GM19468 (cell line): ENCODE data around the gene IFI35.
"Not testable (repeated sequence)": the region's sequence is repeated elsewhere in the genome, so short reads cannot be mapped to it uniquely, and the experiment has no call there.

Experiments
- ATAC-seq: cut with Tn5 transposase; IDR thresholded peaks from one replicate; pipeline ENCODE4 v1.9.1; 2021; ENCODE audit warnings: mild to moderate bottlenecking, moderate library complexity, moderate number of reproducible peaks; ENCODE audit not compliant: unreplicated experiment; ENCODE audit errors: extremely low read depth

IFI35 gene

DNA sequence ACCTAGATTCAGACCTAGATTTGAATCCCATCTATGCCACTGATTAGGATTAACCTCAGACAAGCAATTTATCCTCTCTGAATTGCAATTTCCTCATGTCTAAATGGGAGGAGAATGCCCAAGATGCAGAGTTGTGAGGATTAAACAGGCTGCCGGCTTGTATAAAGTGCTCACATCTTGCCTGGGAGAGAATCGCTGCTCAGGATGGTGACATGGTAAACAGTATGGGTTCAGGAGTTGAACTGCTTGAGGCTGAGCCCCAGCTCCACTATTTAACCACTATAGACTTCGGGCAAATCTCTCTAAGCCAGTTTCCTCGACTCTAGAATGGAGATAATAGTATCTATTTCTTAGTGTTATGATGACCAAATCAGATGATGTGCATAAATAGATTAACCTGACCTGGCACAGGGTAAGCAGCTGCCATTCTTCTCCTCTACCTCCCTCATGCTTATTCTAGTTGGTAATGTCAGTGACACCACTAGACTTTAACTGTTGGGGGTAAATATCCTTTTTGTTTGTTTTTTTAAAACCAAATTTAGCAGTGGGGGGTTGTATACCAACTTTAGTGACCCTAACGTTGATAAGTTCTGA is 9.1 kb upstream of the IFI35 start:
- ATAC-seq: no peak

DNA sequence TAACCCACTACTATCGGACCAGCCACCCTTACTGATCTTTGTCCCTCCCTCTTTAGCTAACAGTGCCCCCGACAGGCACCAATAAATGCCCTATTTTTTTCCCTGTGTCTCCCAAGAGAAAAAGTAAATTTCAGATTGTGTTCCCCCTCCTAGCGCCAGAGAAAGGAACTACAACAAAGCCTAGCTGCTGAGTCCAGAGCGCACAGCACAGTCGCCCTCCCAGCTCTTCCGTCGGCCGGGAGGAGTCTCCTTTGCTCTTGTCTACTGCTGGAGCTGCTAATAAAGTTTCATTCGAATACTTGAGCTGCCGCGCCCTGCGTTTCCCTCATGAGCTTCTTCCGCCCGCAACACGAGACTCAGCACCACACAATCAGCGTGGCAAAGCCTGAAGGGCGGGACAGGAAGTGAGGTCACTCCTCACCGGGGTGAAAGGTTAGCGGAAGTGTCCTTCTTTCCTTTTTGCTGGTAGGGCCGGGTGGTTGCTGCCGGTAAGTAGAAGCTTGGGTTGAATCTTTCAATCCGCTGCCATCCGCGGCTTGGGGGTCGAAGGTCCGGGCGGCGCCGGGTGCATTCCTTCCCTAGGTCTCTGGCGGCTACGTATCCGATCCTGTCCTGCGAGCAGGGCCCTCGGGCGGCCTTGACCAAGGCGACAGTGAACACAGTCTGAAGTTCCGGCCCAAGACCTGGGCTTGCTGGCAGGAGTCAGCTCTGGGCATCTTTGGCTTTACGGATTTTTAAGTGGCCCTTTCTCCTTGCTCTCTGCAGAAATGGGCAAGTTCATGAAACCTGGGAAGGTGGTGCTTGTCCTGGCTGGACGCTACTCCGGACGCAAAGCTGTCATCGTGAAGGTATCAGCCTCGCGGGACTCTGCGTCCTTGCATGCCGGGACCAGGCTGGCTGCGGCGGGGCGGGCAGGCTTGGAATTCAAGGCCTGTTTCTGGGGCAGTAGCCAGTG is 8.3 kb upstream of the IFI35 start, which contains the start of gene RPL27:
Gene RPL27 (plus strand): TSS at position 436 of the 955 bp plus-strand sequence. CDS start 332 bp downstream, at position 768.
- ATAC-seq: peak; percentile 85

DNA sequence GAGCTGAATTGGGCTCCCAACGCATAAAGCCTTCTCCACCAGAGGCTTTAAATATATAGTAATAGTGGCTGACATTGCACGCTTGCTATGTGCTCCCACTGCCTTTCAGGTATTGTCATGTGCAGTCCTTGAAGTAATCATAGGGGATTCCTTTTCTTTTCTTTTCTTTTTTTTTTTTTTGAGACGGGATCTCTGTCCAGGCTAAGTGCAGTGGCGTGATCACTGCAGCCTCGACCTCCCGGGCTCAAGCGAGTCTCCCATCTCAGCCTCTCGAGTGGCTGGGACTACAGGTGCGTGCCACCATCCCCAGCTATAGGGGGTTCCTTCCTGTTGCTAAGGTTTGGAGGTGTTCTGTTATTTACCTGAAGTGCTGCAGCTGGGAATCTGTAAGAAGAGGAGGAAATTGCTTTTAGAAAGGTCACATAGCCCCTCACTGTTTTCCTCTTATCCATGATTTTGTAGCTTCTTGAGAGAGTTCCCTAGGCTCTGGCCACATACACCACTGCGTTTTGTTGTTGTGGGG is 7.5 kb upstream of the IFI35 start:
- no peak for ATAC-seq

DNA sequence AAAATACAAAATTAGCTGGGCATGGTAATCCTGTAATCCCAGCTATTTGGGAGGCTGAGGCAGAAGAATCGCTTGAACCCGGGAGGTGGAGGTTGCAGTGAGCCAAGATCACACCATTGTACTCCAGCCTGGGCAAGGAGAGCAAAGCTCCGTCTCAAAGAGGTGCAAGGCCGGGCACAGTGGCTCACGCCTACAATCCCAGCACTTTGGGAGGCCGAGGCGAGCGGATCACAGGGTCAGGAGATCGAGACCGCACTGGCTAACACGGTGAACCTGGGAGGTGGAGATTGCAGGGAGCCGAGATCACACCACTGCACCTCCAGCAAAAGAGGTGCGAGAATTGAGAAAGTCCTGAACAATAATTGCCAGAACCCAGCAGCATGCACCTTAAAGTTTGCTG is 5.7 kb upstream of the IFI35 start:
- ATAC-seq: not testable (repeated sequence)

DNA sequence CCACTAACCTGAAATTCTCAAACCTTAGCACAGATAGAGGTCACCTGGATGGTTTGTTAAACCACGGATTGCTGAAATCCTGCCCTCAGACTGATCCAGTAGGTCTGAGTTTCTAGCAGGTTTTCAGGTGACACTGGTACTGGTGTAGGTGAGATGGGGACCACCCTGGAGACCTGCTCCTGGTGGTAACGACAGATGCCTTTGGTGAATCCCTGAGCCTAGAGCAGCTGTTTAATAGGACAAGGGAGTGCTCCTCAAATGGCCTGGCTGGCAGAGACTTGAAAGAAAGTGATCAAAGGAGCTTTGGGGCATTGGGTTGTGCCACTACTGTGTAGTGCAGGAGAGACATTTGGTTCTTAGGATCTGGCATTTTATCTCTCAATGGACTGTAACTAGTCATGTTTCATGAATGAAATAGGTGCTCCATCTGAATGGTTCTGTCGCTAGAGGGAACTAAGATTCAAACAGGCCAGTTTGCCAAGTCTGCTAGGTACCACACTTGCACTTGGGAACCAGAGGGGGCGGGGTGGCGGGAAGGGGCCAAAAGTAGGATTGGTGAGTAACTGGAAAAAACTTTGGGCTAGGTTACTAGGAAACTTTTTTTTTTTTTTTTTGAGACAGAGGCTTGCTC is 2.9 kb upstream of the IFI35 start:
- ATAC-seq: no peak

DNA sequence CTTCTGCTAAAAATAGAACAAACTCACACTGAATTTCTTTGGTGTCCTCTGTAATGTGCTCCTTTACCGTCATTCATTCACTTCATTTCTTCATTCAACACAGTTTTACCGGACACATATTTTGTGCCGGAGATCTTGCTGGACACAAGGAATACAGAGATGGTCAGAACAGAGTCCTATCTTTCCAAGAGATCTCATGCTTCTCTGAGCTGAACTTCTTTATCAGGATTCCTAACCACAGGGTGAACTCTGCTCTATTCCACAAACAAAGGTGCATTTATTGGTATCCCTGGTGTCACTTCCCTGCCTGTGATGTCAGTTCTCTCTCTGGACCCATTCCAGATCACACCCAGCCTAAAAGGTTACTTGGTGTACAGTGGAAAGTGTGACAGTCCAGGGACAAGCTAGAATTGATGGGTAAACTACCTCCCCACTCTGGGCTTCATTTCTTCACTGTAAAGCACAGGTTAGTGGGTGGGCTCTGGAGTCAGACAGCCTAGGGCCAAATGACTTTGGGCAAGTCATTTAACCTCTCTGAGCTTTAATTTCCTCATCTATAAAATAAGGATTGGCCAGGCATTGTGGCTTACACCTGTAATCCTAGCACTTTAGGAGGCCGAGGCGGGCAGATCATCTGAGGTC is 4.2 kb downstream of the IFI35 start:
- ATAC-seq: no peak

DNA sequence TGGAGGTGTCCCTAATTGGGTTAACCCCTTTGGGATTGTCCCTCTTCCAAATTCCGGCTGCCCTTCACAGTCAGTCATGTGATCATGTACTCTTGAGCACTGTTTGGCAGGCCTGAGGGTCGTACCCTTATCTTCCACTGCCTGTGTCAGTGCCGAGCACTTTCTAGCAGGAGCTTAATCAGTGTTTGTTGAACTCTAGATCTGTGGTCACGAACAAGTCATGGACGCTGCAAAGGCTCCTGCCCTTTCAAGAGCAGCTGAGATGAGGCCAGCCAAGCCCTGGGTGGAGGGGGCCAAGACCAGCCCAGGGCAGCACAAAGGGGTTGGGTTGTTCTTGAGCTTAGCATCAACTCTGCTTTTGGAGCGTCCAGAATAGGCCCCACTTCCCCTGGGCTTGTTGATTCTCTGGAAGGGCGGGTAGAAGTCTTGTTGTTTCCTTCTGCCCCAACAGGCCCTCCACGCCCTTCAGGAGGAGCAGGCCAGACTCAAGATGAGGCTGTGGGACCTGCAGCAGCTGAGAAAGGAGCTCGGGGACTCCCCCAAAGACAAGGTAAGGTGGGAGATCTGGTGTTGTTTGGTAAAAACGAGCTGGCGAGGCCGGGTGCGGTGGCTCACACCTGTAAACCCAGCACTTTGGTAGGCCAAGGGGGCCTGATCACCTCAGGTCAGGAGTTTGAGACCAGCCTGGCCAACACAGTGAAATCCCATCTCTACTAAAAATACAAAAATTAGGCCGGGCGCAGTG is 5.3 kb downstream of the IFI35 start:
- no peak for ATAC-seq

DNA sequence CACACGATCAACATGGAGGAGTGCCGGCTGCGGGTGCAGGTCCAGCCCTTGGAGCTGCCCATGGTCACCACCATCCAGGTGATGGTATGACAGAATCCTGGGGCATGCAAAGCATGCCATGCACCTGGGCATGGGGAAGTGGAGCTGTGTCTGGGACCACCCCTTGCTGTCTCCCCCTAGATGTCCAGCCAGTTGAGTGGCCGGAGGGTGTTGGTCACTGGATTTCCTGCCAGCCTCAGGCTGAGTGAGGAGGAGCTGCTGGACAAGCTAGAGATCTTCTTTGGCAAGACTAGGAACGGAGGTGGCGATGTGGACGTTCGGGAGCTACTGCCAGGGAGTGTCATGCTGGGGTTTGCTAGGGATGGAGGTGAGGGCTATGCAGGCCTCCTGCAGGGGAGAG is 6.7 kb downstream of the IFI35 start:
- no peak for ATAC-seq

DNA sequence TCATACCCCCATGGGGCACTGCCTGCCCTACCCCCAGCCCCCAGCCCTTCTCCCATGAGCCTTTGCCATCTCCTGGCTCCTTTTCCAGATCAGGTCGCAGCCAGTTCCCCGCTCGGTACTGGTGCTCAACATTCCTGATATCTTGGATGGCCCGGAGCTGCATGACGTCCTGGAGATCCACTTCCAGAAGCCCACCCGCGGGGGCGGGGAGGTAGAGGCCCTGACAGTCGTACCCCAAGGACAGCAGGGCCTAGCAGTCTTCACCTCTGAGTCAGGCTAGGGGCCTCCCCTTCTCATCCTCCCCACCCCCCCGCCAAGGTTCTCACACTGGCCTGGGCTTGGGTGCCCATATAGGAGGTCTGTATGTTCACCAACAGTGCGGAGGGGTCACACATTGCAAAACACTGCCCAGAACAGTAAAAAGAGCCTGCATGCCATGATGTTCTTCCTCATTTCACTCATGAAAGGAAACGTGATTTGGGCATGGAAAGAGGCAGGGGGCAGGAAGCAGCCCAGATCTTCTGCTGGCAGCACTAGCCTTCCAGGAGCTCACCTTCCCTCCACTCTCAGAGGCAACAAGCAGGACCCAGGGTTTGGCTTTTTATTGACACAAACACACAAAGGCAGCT is 7.5 kb downstream of the IFI35 start:
- no peak for ATAC-seq

DNA sequence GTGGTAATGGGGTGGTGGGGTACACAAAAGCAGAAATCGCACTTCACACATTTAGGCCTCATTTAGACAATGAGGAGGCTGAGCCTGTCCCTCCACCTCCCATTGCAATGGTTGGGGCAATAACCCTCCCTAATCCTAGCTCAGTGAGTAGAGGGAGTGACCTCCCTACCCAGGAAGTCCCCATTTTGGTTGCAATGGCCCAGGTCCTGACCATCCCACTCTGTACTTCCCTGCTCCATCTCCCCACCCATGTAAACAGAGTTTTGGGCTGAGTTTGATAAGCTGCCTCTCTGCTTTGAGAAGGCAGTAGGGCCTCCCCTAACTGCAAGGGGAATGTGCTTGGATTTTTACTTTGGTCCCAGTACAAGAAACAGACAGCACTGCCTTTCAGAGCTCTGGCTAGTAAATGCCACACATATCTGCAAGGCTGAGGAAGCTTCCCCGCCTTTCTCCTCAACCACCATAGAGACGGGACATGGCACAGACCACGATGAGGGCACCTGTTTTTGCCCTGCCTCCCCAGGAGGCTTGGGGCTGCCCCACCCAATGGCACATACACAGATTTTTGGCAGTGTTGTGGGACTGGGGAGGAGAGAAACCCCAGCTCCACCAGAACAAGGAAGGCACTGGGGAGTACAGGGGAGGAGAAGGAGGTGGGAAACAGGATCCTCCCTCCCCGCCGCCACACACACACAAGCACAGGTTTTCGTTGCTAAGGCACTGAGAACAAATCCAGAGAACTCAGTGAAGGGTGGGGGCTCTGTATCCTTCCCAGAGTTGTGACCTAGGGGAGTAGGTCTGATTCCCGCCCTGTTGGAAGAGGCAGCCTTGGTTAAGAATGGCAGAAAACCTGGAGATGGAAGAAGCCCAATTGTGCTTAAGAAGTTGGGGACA is 8.3 kb downstream of the IFI35 start:
- no peak for ATAC-seq

DNA sequence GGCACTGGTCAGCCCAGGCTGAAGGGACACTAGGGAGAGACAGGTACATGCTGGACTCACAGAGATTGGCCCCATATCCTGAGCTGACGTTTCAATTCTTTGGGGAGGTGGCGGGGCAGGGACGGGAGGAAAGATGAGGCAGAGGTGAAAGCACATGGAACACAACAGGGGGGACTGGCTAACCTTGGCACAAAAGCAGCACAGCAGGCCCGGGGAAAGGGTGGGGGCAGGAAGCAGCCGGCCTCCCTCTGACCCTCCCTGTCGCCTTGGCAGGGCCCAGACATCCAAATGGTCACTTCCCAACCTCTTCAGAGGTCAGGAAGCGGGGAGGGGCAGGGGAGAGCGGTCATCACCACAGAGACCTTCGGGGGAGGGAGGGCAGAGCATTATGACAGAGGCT is 9.0 kb downstream of the IFI35 start:
- no peak for ATAC-seq

DNA sequence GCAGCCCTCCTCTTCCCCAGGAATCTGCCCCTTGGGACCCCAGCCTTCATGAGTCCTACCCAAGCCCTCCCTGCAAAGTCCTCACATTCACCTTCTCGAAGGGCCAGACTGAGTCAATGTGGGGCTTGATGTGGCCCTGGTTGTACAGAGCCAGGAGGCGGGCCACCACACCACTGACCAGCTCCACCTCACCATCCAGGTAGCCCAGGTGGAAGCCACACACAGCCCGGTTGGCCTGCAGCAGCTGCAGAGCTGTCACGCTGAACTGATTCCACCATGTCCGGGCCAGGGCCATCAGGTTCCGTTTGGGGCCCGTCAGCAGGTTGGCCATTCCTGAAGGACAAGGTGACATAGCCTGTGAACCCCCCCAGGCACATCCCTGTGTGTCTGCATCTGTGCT is 9.6 kb downstream of the IFI35 start:
- ATAC-seq: no peak

DNA sequence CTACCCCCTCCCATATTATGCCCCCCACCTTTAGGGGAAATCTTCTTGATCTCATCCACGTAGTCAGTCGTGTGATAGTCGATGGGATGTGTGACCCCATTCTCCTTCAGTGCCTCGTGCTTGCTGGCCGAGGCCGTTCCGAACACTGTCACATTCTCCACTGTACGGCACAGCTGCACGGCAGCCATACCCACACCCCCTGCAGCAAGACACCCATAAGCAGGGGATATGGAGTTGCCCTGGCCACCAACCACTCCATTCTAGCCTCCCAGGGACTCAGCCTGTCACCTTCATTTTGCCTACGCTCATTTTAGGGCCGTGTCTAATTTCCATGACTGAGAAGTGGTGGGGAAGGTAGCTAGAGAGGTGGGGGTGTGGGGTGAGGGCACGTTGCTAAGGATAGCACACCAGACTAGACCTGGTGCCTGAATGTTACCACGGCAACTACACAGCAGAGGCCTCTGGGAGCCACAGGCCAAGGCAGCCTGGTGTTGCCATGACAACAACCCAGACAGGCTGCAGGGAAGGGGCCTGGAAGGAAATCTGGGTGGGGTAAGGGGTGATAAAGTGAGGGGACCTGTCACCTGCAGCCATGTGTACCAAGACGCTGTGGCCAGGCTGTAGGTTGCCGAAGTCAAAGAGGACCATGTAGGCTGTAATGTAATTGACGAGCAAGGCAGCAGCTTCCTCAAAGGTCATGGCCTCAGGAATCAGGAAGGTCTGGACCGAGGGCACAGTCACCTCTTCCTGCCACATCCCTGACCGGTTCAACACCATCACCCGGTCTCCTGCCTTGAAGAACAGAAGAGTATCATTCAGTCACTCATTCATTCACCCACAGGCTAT is 11.6 kb downstream of the IFI35 start:
- no peak for ATAC-seq

DNA sequence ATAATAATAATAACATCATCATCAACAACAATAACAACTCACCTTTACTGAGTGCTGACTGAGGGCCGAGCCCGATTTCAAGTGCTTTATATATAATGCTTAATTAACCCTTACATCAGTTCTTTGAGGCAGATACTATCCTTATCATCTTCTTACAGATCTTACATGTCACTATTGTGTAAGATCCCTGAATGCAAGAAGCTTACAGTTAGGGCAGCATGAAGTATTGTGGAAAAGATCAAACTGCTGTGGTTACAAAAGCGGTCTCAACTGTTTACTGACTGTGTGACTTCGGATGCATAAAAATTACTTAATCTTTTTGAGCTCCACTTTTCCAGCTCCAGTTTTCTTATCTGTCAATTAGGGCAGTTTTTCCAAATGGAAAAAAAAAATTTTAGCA is 12.3 kb downstream of the IFI35 start:
- no peak for ATAC-seq

DNA sequence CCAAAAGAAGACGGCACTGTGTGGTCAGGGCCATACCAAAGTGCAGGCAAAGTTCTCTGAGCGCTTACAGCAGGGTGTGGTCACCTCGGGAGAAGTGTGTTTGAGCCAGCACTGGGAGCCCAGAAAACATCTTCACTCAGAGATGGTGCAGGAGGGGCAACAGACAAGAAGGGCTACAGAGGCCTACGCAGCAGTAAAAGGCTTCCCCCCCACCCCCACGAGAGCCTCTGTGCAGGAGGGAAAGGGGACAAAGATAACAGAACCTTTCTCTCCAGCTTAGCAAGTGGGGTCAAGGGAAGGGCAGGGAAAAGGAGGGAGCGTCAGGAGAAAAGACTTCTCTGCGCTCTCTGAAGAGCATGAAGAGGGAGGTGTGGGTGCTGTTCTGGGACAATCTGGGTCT is 12.8 kb downstream of the IFI35 start:
- no peak for ATAC-seq

DNA sequence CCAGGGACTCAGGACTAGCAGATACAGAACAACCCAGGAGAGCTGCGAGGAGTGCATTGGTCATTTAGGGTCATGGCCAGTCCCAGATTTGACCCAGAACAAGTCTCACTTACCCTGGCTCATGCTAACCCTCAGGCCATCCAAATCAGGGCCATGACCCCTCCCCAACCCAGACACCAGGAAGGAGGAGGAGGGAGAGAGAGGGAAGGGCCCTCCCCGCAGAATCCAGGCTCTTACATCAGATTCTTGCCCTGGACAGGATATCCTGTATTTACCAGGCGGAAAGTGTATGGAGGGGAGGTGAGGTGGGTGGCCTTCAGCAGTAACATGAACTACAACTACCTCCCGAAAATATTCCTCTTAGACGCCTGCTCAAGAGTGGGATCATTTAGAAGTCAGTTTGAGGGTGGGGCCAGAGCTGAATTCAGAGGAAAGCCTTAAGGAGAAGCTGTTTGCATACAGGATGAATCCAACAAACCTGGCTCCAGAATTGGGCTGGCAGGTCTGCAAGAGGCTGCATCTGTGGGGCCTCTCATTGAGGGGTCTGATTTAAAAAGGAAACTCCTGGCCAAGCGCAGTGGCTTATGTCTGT is 13.5 kb downstream of the IFI35 start:
- no peak for ATAC-seq
